Heart right ventricle (tissue), 16 donors: ENCODE measurements around the gene OR4D1. TPM values are rescaled to one million over a fixed set of nuclear protein-coding genes. Genes with fewer than 3 reads are reported as not detected.

Experiments
- ATAC-seq, 8 donors: fragments of 200-7000 bp; cut with Tn5 transposase; one replicate each; pipeline ENCODE4 v1.9.1; 2020; ENCODE audit warnings: mild to moderate bottlenecking in 8 of 8, moderate library complexity in 8 of 8, moderate number of reproducible peaks in 1 of 8
- DNase-seq, 2 donors: peaks; one replicate each; pipeline ENCODE4 v3.0.0-alpha.2; 2020
- H3K27ac ChIP-seq, 10 donors: fragments of 200-600 bp; sonication (generic) in 2 of 10; one replicate each; pipeline versions ENCODE4 v1.5.0 to v1.8.0; 2020 to 2022; ENCODE audit warnings: mild to moderate bottlenecking in 3 of 10
- H3K27me3 ChIP-seq, 7 donors: fragments of 200-600 bp; one replicate each; pipeline ENCODE4 v1.8.0; 2021 to 2022; ENCODE audit warnings: mild to moderate bottlenecking in 2 of 7
- H3K36me3 ChIP-seq, 9 donors: fragments of 200-600 bp; sonication (generic) in 1 of 9; one replicate each; pipeline versions ENCODE4 v1.5.0 to v1.8.0; 2020 to 2022; ENCODE audit warnings: mild to moderate bottlenecking in 2 of 9
- H3K4me1 ChIP-seq, 9 donors: fragments of 200-600 bp; sonication (generic) in 1 of 9; one replicate each; pipeline versions ENCODE4 v1.5.0 to v1.8.0; 2020 to 2022; ENCODE audit warnings: mild to moderate bottlenecking in 4 of 9
- H3K4me3 ChIP-seq, 10 donors: fragments of 200-600 bp; sonication (generic) in 2 of 10; one replicate each; pipeline versions ENCODE4 v1.5.0 to v1.8.0; 2020 to 2022; ENCODE audit warnings: mild to moderate bottlenecking in 7 of 10, moderate library complexity in 2 of 10
- H3K9me3 ChIP-seq, 11 donors: fragments of 200-600 bp in 10 of 11; sonication (generic) in 2 of 11; one replicate each; pipeline versions ENCODE4 v1.5.0 to v1.8.0; 2013 to 2022; ENCODE audit warnings: mild to moderate bottlenecking in 2 of 11, control low read depth in 1 of 11, moderate library complexity in 1 of 11
- WGBS, 2 donors: extraction: QIAGEN DNeasy Blood & Tissue Kit; methylation state at CpG; one replicate each; pipeline ENCODE4 v1.1.7; 2013; ENCODE audit warnings: inconsistent platforms in 1 of 2; 5-methylcytosine and 5-hydroxymethylcytosine counted together
- intact Hi-C, 10 donors: fragments of 100-400 bp; cut with DNase I; formaldehyde crosslinking; loops; one replicate each; pipeline versions ENCODE4 v1.11.1 to v1.14.2; 2022
- polyA plus RNA-seq, 2 donors: library from polyadenylated mRNA; stranded (reverse); fragments of 200-250 nt; gene quantifications; one replicate each; pipeline ENCODE4 v1.2.3, GENCODE V29; 2013
- total RNA-seq, 10 donors: library from RNA; stranded (reverse); fragmentation: NEBNext Ultra II Directional in 3 of 10; extraction: Animal tissue kit (Norgen Biotek cat#: 25700) in 3 of 10; gene quantifications; one replicate each; pipeline versions ENCODE4 v1.2.1 to v1.2.4, GENCODE V29; 2021 to 2023
- TF ChIP-seq, protein P1 (sequence below), 9 donors: fragments of 200-600 bp; sonication (generic) in 2 of 9; IDR thresholded peaks; one replicate each; pipeline versions ENCODE4 v1.5.0 to v1.8.0; 2021 to 2022; ENCODE audit warnings: antibody characterized with exemption in 9 of 9, mild to moderate bottlenecking in 5 of 9, moderate library complexity in 1 of 9
- donor health status: Arrhythmogenic right ventricular cardiomyopathy.
- donor health status: ischemic (EF 13 %, LVEDD 7.1; RV severe dilation, severe dysfunction).
- donor health status: healthy with polysubstance abuse.
- donor health status: DM: no; HTN: yes; CAD: no.
- donor health status: DM: no; HTN: no; CAD: no.
- donor health status: ischemic (EF 25% LVEDD 6.9; RV normal size, moderate dysfunction).
- donor health status: ischemic (EF 25% LVEDD 5.7; RV mildly dilated, moderate dysfunction).
- donor health status: healthy.
- donor health status: DM: yes; HTN: yes; CAD: no.
- donor health status: Ischemic cardiomyopathy.
- donor health status: ischemic (EF 35%, LVEDD 5.7; RV mildly dilated, moderate dysfunction).
- donor health status: nonischemic (EF 11% LVEDD 7.7; RV severe dilation, severe dysfunction).
- donor health status: DM: yes; HTN: yes; CAD: no.
- donor health status: PGD.
- donor health status: ischemic (EF 29% LVEDD 5.4; RV normal size, mild dysfunction).
- donor health status: nonischemic (EF 23%, LVEDD 6.1; RV moderate dilation, normal function).

OR4D1 gene
- total and polyA plus RNA-seq, 12 donors: 0.07 TPM; not detected in 11

DNA sequence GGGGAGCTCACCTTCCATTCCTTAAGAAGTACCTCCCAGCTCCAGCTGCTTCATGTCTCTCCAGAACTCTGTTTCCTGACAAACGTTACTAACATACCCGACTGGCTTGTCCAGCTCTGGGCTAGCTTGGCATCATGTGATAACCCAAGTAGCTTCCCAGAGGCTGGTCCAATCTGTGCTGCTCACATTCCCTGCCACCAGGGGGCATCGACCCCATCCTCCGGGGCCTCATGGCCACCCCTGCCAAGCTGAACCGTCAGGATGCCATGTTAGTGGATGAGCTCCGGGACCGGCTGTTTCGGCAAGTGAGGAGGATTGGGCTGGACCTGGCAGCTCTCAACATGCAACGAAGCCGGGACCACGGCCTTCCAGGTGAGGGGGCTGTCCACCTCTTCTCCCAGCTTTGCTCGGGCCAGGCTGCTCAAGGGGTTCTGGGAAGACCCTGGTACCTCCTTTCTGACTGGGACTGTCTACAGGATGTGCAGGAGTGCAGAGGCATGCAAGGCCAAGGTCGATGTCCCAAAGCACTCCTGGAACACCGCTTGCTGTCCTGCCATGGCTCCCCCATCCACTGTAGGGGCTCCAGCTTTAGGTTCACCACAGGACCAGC lies 51.9 kb downstream of the OR4D1 start:
- 39 to 48% methylated on average over 14 of the region's 14 CpGs for WGBS, 2 donors
- H3K9me3 ChIP-seq: no peaks in the 10 kb centered on the region
- peaks cover 0 to 38% (median 25%) of the 10 kb centered on the region in 7 donors for H3K27me3 ChIP-seq
- no peak overlapping the region for H3K27ac ChIP-seq
- TF ChIP-seq, protein P1, sequence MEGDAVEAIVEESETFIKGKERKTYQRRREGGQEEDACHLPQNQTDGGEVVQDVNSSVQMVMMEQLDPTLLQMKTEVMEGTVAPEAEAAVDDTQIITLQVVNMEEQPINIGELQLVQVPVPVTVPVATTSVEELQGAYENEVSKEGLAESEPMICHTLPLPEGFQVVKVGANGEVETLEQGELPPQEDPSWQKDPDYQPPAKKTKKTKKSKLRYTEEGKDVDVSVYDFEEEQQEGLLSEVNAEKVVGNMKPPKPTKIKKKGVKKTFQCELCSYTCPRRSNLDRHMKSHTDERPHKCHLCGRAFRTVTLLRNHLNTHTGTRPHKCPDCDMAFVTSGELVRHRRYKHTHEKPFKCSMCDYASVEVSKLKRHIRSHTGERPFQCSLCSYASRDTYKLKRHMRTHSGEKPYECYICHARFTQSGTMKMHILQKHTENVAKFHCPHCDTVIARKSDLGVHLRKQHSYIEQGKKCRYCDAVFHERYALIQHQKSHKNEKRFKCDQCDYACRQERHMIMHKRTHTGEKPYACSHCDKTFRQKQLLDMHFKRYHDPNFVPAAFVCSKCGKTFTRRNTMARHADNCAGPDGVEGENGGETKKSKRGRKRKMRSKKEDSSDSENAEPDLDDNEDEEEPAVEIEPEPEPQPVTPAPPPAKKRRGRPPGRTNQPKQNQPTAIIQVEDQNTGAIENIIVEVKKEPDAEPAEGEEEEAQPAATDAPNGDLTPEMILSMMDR (IDR thresholded peaks at IDR 0.05): peak in 7 of 9 donors; percentile 39 to 65 (median 47)
- intact Hi-C loops: no loop called here
- no peak overlapping the region for H3K4me3 ChIP-seq
- H3K4me1 ChIP-seq: no peaks in the 10 kb centered on the region
- peak in 5 of 8 donors; percentile 24 to 60 (median 46) for ATAC-seq
- peaks cover 0 to 6% (median 0%) of the 10 kb centered on the region in 9 donors for H3K36me3 ChIP-seq
- DNase-seq: peak in 1 of 2 donors; percentile 42

DNA sequence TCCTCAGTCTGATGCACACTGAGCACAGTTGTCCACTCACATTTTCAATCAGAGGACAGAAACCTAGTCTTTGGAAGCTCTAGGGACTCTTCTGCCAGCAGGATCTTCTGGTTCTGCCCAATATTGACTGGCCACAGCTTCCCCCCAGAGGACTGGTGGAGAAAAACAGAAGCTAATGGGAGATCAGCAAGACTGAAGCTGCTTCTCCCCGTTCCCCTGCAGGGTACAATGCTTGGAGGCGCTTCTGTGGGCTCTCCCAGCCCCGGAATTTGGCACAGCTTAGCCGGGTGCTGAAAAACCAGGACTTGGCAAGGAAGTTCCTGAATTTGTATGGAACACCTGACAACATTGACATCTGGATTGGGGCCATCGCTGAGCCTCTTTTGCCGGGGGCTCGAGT lies 54.7 kb downstream of the OR4D1 start:
- no peak for DNase-seq
- Histone ChIP-seq H3K36me3 (peaks cover 0 to 33% (median 14%) of the 10 kb centered on the region in 9 donors), H3K27ac (no peak overlapping the region), H3K27me3 (peaks cover 0 to 20% (median 14%) of the 10 kb centered on the region in 7 donors), H3K4me3 (no peak overlapping the region), H3K4me1 (no peaks in the 10 kb centered on the region), H3K9me3 (no peaks in the 10 kb centered on the region)
- 78 to 85% methylated on average over 7 of the region's 7 CpGs for WGBS, 2 donors
- TF ChIP-seq, protein P1 (IDR thresholded peaks at IDR 0.05): no peak
- intact Hi-C loops: no loop called here
- ATAC-seq: no peak

DNA sequence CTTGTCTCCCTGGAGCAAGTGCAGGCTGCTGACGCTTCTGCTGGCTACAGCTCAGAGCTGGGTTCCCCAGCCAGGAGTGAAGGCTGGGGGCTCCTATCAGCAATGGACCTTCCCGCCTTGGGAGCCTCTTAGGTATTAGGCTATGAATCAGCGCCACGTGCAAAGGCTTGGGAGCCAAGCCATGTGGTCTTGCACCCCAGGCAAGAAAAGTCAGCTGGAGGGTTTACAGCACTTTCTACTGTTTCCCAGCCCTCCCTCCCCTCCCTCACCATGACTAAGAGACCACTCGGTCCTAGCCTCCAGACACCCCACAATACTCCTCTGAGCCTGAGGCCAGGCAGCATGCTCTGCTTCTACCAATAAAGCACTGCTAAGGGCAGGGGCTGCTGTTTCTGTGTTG lies 56.6 kb downstream of the OR4D1 start:
- intact Hi-C loops: no loop called here
- peaks cover 0 to 51% (median 23%) of the 10 kb centered on the region in 9 donors for H3K36me3 ChIP-seq

DNA sequence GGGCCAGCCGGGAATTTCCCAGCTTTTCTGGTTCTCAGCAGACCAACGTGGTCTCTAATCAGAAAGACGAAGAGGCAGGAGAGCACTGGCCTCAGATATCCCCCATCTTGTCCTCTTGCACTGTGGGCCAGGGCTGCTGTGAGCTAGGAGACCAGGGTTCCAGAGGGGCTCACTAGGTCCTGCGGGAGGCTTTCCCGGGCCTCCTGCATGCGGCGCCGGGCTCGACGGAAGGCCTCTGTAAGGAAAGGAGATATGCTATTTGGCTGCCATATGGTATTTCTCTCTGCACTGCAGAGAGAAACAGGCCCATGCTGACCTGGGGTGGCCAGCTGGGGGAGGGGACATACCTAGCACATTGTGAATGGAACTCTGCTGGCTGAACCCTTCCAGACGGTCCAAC lies 57.8 kb downstream of the OR4D1 start:
- no peak overlapping the region for H3K27ac ChIP-seq
- H3K36me3 ChIP-seq: peaks cover 0 to 62% (median 30%) of the 10 kb centered on the region in 9 donors
- no peak for DNase-seq
- 85 to 87% methylated on average over 11 of the region's 11 CpGs for WGBS, 2 donors
- H3K9me3 ChIP-seq: no peaks in the 10 kb centered on the region
- no peaks in the 10 kb centered on the region for H3K4me1 ChIP-seq
- ATAC-seq: no peak
- no peaks in the 10 kb centered on the region for H3K27me3 ChIP-seq
- intact Hi-C loops: no loop called here
- TF ChIP-seq, protein P1 (IDR thresholded peaks at IDR 0.05): no peak
- H3K4me3 ChIP-seq: no peak overlapping the region

More for the DNA sequence above, 56.6 kb downstream of the OR4D1 start:
- DNase-seq (no peak), ATAC-seq (no peak)
- Histone ChIP-seq H3K27me3 (peaks cover 0 to under 1% (median 0%) of the 10 kb centered on the region in 7 donors), H3K9me3 (no peaks in the 10 kb centered on the region), H3K4me1 (no peaks in the 10 kb centered on the region), H3K27ac (no peak overlapping the region), H3K4me3 (no peak overlapping the region)
- WGBS, 2 donors: 85 to 88% methylated on average over 5 of the region's 5 CpGs
- TF ChIP-seq, protein P1 (IDR thresholded peaks at IDR 0.05): no peak
